Activated gamma-delta T cell treated with Interleukin-2 at 50 U/mL for 16 hours (primary cell): ENCODE measurements around the gene CSH1.
"Not testable (repeated sequence)": the region's sequence is repeated elsewhere in the genome, so short reads cannot be mapped to it uniquely, and the experiment has no call there.

Experiments used
- DNase-seq: peaks from one replicate; pipeline ENCODE4 v3.0.0-alpha.2; 2020

CSH1 gene

DNA sequence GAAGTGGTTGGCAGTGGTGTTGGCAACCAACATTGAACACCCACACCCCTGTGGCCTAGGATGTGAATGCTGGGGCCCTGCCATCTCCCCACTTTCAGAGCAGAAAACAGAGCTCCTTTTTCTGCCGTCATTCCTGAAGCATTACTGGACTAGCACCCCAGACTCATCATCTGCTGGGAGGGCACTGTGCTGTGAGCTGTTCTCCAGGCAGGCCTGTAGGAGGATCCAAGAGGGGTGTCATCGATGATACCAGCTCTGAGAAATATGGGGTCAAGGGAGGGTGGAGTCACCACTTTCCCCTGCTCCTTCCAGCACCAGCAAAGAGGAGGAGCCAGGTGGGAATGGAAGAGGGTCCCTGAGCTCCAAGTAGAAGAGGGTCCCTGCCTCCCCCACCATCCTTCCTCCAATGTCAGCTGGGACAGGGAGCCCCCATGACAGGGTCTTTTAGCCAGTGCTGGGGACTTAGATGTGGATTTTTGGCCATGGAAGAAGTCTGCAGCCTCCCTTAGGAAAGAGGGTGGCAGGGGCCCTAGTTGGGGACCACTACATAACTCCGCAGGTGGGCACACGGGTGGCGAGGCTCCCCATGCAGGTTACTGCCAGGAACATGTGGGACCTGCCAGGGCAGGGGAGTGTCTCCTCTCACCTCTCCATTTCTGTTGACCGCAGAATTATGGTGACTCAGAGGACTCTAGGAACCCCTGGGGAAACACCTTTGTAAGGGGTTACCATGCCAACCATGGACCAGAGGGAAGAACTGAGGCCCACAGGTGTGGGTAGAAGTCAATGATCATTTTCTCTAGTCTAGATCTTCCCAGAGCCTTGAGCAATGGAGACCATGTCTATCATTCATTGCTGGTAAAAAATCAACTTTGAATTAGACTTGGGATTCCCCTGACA lies 2.8 kb upstream of the CSH1 start:
- not testable (repeated sequence) for DNase-seq

DNA sequence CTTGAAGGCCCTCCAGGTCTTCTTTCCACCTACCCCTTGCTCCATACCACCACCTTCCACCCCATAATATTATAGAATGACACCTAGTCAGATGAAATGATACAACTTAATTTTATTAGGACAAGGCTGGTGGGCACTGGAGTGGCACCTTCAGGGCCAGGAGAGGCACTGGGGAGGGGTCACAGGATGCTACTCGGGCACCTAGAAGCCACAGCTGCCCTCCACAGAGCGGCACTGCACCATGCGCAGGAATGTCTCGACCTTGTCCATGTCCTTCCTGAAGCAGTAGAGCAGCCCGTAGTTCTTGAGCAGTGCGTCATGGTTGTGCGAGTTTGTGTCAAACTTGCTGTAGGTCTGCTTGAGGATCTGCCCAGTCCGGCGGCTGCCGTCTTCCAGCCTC lies 1.6 kb downstream of the CSH1 start:
- not testable (repeated sequence) for DNase-seq

DNA sequence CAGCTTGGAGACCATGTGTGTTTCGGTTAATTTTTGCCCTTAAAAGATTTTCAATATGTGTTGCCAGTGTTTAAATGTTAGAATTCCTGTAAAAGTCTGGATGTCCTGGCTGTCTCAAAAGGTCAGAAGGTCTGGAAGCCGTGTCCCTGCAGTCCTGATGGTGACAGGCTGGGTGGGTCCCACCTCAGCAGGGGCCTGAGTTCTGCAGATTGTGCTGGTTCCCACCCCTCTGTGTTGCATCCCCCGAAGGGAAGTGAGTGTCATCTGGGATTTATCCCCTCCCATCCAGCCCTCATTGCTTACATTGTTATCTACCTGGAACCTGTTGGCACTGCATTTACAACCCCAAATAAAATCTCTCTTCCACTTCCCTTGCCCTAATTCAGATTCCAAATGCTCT lies 2.4 kb downstream of the CSH1 start:
- not testable (repeated sequence) for DNase-seq

DNA sequence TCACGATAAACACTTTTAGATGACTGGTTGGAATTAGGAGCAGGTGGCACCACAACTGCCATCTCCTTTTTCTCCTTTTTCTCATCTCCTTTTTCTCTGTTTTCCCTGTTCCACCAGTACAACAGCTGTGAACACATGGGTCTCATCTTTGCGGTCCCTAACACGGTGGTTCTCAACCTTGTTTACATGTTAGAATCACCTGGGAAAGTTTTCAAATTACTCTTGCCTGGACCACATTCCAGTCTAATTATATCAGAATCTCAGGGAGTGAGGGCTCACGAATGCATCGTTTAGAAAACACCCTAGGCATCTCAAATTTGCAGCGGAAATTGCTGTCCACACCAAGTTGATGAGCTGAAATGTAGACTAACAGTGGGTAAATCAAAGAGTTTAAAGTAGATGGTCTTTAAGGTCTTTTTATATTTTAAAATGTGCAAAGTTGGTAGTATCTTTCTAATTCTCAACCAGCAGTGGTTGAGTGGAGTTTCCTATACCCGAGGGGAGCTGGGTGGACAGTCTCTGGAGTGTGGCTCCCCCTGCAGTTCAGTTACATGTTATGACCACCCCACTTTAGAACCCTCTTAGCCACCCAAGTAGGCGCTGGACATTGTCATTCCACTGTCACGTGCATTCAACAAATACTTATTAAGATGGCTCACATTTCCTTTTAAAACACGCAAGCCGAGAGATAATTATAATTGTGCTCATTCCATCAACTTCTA lies 3.9 kb downstream of the CSH1 start:
- not testable (repeated sequence) for DNase-seq

DNA sequence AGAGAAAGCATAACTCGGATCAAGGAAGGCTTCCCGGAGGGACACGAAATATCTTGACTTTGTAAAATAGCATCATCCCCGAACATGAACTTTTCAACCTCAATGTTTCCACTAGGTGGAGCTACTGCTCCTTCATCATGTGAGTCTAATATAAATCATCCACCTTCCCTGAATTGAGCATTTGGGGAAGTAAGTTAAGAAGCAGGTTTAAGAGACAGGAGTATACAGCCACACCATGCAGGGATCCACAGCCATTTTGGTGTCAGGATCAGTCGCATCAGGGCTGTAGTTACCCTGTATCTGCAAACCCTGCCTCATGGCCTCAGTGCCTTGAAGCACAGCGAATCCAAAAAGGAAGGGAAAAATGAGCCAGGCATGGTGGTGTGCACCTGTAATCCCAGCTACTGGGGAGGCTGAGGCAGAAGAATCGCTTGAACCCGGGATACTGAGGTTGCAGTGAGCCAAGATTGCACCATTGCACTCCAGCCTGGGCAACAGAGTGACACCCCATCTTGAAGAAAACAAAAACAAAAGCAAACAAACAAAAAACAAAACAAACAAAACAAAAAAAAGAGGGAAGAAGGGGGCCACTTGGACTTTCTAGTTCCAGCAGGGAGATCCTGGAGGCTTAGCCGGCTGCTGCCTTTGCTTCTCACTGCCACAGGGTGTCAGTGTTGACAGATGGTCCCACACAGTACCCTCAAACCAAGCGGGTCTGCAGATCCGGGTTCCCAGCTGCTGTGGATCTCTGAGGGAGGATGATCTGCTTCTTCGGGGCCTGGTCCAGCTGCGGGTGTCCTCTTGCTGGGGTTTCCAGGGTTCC lies 7.1 kb downstream of the CSH1 start:
- not testable (repeated sequence) for DNase-seq

DNA sequence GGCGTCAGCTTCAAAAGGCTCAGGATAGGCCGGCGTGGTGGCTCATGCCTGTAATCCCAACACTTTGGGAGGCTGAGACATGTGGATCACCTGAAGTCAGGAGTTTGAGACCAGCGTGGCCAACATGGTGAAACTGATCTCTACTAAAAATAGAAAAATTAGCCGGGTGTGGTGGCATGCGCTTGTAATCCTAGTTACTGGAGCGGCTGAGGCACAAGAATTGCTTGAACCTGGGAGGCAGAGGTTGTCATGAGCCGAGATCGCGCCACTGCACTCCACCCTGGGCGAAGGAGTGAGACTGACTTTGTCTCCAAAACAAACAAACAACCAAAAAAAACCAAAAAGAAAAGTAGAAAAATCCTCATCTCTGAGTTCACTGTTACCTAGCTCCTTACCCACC lies 11.3 kb downstream of the CSH1 start:
- not testable (repeated sequence) for DNase-seq

DNA sequence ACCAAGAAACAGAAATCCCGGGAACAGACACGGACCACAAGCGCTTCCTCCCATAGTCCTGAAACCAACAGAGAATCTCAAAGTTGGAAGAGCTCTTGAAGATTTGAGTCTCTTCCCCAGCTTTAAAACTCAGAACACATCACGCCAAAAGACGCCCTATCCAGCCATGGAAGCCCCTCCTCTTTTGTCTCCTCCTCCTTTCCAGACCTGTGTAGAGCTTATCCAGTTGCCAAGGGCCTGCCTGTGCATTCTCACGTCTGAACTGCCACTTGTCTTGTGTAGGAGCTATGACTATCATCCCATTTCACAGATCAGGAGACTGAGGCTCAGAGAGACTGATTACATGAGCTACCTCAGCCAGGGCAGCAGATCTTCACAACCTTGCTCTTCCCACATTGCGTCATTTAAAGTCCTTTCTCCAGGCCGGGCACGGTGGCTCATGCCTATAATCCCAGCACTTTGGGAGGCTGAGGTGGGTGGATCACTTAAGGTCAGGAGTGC lies 13.7 kb downstream of the CSH1 start:
- DNase-seq: not testable (repeated sequence)

DNA sequence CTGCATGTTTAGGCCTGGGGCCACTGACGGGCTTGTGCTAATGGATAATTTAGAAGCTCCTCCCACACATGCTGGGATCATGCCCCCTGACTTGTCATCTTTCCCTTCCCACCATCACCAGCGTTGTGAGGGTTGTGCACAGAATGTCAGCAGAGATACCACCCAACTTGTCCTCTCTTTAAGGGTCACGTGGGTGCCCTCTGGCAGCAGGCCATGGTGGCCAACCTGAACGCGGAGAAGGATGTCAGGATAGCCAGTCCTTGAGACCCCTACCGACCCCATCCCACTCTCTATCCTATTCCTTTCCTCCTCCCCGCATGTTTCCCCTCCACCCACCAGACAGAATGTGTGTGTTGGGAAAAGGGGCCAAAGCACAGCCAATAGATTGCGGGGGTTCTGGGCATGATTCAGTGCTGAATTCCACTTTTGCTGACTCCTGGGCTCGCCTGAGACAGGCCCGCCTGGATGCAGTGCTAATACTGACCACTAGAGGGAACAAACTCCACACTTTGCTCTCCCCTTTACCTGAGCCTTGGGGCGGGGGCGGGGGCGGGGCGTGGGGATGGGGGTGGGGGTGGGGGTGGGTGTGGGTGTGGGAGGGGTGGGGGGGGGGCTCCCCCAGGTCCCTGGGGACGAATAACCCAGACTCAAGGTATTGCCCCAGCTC lies 14.3 kb downstream of the CSH1 start, which contains the start of gene GH2:
GH2 (minus strand) TSS at position 10 of the 667 bp plus-strand sequence. CDS start 143 bp downstream, outside the sequence.
- DNase-seq: peak; percentile 52

DNA sequence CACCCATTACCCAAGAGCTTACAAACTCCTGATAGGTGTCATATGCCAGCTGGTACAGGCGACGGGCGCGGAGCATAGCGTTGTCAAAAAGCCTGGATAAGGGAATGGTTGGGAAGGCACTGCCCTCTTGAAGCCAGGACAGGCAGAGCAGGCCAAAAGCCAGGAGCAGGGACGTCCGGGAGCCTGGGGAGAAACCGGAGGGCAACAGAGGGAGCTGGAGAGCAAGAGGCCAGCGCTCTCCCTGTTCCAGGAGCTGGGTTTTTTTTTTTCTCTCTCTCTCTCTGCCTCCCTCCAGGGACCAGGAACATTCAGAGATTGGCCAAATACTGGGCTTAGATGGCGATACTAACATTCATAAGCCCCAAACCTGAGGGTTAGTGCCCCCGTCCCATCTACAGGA lies 15.0 kb downstream of the CSH1 start:
- DNase-seq: not testable (repeated sequence)

DNA sequence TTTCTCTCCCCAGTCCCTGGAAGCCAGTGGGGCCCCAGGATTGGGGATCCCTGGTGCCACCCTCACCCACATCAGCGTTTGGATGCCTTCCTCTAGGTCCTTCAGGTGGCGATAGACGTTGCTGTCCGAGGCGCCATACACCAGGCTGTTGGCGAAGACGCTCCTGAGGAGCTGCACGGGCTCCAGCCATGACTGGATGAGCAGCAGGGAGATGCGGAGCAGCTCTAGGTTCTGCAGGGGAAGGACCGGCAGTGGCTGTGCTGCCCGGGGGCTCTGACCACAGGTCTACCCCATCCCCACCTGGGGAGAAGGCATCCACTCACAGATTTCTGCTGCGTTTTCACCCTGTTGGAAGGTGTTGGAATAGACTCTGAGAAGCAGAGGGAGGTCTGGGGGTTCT lies 15.7 kb downstream of the CSH1 start:
- no peak for DNase-seq

DNA sequence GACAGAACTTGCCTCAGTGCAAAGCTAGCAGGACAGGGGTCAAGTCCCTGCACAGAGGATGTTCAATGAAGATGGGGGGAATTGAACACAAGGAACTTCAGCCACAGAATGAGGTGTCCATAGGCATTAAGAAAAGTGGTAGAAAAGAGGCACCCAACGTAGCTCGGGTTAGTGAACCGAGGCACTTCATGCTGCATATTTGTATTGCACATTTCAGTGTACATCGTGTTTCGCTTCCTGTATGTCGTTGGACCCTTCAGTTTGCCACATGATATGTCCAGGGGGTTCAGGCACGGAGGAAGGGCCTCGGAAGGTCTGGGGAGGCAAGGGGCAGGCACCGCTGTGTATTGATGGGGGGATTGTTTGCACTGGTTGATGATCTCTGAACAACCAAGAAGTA lies 18.0 kb downstream of the CSH1 start:
- DNase-seq: not testable (repeated sequence)

DNA sequence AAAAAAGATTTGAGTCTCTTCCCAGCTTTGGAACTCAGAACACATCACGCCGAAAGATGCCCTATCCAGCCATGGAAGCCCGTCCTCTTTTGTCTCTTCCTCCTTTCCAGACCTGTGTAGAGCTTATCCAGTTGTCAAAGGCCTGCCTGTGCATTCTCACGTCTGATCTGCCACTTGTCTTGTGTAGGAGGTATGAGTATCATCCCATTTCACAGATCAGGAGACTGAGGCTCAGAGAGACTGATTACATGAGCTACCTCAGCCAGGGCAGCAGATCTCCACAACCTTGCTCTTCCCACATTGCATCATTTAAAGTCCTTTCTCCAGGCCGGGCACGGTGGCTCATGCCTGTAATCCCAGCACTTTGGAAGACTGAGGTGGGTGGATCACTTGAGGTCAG lies 21.7 kb downstream of the CSH1 start:
- DNase-seq: not testable (repeated sequence)

DNA sequence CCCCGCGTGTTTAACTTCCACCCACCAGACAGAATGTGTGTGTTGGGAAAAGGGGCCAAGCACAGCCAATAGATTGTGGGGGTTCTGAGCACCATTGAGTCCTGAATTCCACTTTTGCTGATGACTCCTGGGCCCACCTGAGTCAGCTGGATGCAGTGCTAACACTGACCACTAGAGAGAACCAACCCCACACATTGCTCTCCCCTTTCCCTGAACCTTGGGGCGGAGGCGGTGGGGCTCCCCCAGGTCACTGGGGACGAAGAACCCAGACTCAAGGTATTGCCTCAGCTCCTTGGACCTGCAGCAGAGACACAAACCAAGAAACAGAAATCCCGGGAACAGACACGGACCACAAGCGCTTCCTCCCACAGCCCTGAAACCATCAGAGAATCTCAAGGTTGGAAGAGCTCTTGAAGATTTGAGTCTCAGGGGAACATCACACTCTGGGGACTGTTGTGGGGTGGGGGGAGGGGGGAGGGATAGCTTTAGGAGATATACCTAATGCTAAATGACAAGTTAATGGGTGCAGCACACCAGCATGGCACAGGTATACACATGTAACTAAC lies 22.2 kb downstream of the CSH1 start:
- DNase-seq: not testable (repeated sequence)

DNA sequence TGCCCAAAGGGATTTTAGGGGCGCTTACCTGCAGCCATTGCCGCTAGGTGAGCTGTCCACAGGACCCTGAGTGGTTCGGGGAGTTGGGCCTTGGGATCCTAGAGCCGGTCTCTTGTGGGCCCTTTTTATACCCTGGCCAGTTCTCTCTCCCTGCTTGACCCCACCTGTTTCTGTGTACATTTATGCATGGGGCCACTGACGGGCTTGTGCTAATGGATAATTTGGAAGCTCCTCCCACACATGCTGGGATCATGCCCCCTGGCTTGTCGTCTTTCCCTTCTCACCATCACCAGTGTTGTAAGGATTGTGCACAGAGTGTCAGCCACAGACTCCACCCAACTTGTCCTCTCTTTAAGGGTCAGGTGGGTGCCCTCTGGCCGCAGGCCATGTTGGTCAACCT lies 22.8 kb downstream of the CSH1 start, which contains the start of gene CSH2:
CSH2 (minus strand) TSS at position 101 of the 400 bp plus-strand sequence; CDS start at position 38, 63 bp downstream.
- not testable (repeated sequence) for DNase-seq

DNA sequence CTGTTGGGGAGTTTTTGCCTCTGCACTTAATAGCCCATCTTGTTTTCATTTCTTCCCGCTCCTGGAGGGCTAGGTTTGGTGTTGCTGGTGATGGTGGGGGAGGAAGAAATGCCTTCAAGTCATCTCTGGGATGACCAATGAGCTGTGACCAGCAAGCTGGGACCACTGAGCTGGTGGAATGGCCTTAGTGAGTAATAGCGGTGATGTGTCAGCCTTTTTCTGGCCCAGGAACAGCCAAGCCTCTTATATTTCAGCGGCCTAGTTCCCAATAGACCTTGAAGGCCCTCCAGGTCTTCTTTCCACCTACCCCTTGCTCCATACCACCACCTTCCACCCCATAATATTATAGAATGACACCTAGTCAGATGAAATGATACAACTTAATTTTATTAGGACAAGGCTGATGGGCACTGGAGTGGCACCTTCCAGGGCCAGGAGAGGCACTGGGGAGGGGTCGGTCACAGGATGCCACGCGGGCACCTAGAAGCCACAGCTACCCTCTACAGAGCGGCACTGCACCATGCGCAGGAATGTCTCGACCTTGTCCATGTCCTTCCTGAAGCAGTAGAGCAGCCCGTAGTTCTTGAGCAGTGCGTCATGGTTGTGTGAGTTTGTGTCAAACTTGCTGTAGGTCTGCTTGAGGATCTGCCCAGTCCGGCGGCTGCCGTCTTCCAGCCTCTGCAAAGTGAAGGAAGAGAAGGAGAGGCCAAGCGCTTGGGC lies 24.6 kb downstream of the CSH1 start:
- DNase-seq: not testable (repeated sequence)

DNA sequence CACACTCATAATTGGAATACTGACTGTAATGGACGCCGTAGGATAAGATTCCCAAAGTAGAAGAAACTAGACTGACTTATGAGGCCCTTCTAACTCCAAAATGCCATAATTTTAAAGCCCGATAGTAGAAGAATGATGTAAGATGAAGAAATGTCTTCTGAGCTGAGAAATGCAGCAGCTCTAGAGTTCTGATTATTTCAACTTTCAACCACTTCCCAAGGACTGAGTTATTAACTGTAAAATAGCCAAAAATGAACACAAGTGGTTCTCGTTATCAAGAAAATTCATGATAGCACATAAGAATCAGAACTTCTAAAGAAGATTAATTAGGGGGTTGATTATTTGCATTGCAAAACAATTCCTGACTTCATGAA lies 26.1 kb downstream of the CSH1 start:
- DNase-seq: not testable (repeated sequence)

DNA sequence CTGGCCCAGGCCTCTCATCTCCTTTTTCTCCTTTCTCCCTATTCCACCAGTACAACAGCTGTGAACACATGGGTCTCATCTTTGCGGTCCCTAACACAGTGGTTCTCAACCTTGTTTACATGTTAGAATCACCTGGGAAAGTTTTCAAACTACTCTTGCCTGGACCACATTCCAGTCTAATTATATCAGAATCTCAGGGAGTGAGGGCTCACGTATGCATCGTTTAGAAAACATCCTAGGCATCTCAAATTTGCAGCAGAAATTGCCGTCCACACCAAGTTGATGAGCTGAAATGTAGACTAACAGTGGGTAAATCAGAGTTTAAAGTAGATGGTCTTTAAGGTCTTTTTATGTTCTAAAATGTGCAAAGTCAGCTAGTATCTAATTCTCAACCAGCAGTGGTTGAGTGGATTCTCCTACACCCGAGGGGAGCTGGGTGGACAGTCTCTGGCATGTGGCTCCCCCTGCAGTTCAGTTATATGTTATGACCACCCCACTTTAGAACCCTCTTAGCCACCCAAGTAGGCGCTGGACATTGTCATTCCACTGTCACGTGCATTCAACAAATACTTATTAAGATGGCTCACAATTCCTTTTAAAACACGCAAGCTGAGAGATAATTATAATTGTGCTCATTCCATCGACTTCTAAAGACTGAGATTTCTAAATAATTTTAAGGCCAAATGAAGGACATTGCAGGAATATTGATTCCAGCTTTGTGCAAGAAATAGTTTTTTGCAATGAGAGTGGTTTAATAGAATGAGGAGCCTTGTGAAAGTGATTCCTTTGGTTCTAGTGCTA lies 26.7 kb downstream of the CSH1 start:
- DNase-seq: not testable (repeated sequence)

DNA sequence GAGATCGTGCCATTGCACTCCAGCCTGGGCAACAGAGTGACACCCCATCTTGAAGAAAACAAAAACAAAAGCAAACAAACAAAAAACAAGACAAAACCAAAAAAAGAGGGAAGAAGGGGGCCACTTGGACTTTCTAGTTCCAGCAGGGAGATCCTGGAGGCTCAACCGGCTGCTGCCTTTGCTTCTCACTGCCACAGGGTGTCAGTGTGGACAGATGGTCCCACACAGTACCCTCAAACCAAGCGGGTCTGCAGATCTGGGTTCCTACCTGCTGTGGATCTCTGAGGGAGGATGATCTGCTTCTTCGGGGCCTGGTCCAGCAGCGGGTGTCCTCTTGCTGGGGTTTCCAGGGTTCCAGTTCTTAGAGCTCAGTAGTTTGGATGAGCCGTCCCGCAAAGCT lies 29.7 kb downstream of the CSH1 start:
- DNase-seq: not testable (repeated sequence)

DNA sequence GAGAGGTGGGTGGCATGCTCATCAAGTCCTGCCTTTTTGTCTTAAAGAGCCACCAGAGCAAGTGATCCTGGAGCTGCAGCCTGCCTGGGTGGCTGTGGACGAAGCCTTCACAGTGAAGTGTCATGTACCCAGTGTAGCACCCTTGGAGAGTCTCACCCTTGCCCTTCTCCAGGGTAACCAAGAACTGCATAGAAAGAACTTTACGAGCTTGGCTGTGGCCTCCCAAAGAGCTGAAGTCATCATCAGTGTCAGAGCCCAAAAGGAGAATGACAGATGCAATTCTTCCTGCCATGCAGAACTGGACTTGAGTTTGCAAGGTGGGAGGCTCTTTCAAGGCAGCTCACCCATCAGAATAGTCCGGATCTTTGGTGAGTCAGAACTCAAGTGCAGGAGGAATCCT lies 37.1 kb downstream of the CSH1 start:
- DNase-seq: no peak

DNA sequence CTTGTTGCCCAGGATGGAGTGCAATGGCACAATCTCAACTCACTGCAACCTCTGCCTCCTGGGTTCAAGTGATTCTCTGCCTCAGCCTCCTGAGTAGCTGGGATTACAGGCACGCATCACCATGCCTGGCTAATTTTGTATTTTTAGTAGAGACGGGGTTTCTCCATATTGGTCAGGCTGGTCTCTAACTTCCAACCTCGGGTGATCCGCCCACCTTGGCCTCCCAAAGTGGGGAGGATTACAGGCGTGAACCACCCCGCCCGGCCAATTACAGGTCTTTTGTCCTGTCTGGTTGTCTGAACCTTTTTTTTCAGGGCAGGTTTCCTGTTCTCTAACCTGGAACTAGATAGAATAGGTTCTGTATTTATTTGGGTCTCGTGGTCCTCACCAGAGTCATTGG lies 39.9 kb downstream of the CSH1 start:
- DNase-seq: not testable (repeated sequence)
